Effector memory CD4-positive, alpha-beta T cell (primary cell): ENCODE results near the gene SLC35F3.

Experiments used
- DNase-seq, 3 donors: peaks; one replicate each; pipeline ENCODE4 v3.0.0-alpha.2; 2020
- H3K27ac ChIP-seq: 2 replicates; pipeline ENCODE4 v1.7.0; 2013; ENCODE audit warnings: mild to moderate bottlenecking, low read length, moderate library complexity; ENCODE audit not compliant: insufficient read depth, poor library complexity, severe bottlenecking
- H3K27me3 ChIP-seq: replicated peaks from 2 replicates; pipeline ENCODE4 v1.7.0; 2013; ENCODE audit warnings: mild to moderate bottlenecking, low read length; ENCODE audit not compliant: insufficient read depth, control insufficient read depth, poor library complexity, severe bottlenecking
- H3K36me3 ChIP-seq: 2 replicates; pipeline ENCODE4 v1.7.0; 2013; ENCODE audit warnings: mild to moderate bottlenecking, low read length, moderate library complexity; ENCODE audit not compliant: control insufficient read depth, insufficient read depth
- H3K4me1 ChIP-seq: 2 replicates; pipeline ENCODE4 v1.7.0; 2013; ENCODE audit warnings: low read length, mild to moderate bottlenecking; ENCODE audit not compliant: control insufficient read depth, insufficient read depth, poor library complexity, severe bottlenecking
- H3K4me3 ChIP-seq: 2 replicates; pipeline ENCODE4 v1.7.0; 2013; ENCODE audit warnings: low read length, low read depth, mild to moderate bottlenecking; ENCODE audit not compliant: insufficient read depth, poor library complexity, severe bottlenecking
- H3K9me3 ChIP-seq: 2 replicates; pipeline ENCODE4 v1.7.0; 2013; ENCODE audit warnings: mild to moderate bottlenecking, low read length, moderate library complexity; ENCODE audit not compliant: control insufficient read depth

The SLC35F3 gene

DNA sequence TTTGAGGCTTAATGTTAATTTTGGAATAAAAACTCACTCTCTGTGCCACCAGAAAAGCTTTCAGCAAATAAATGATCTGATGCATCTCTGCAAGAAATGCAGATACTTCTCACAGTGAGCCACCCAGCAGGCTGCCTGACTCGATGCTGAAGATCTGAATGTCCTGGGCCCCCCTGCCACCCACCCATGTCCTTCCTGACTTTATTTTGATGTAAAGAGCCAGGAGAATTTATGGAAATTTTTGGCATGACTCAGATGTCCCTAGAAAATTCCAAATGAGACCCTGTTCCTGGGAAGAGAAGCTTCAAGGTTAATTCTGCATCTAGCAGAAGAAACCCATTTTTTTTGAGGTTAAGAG lies 406.0 kb downstream of the SLC35F3 start:
- H3K9me3 ChIP-seq, result no peaks in the 10 kb centered on the region
- H3K4me3 ChIP-seq, result no peak overlapping the region
- no peak overlapping the region for H3K27ac ChIP-seq
- no peaks in the 10 kb centered on the region for H3K4me1 ChIP-seq
- no peaks in the 10 kb centered on the region for H3K36me3 ChIP-seq
- no peaks in the 10 kb centered on the region for H3K27me3 ChIP-seq
- DNase-seq, result no peak

GRCh38 chr1:234311414-234311813 lies 406.9 kb downstream of the SLC35F3 start:
- H3K27ac ChIP-seq, result no peak overlapping the region
- peaks cover 6% of the 10 kb centered on the region for H3K4me1 ChIP-seq

GRCh38 chr1:234313171-234313570 lies 408.7 kb downstream of the SLC35F3 start:
- no peak for DNase-seq
- Histone ChIP-seq H3K4me3 (no peak overlapping the region), H3K4me1 (peaks cover 6% of the 10 kb centered on the region), H3K27ac (no peak overlapping the region), H3K9me3 (no peaks in the 10 kb centered on the region), H3K27me3 (no peaks in the 10 kb centered on the region), H3K36me3 (no peaks in the 10 kb centered on the region)

More at GRCh38 chr1:234311414-234311813, 406.9 kb downstream of the SLC35F3 start:
- Histone ChIP-seq H3K27me3 (no peaks in the 10 kb centered on the region), H3K4me3 (no peak overlapping the region), H3K36me3 (no peaks in the 10 kb centered on the region), H3K9me3 (no peaks in the 10 kb centered on the region)
- no peak for DNase-seq

DNA sequence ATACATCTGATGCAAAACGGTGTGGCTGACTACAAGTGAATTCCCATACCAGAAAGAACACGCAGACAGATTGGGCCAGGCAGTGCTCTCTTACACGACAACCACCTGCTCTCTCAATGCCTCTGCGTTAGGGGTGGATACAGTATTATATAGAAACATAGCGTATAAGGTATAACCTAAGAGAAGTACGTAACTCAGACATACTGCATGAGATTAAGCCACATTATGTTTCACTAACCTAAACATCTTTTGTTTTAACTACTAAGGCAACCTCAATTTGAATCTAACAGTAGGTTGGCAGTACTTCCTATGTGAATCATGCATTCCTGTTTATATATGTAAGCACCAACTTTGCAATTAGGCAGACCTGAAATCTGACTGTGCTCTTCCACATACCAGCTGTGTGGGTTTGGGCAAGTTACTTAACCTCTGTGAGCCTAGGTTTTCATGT lies 410.6 kb downstream of the SLC35F3 start:
- no peaks in the 10 kb centered on the region for H3K9me3 ChIP-seq
- H3K4me3 ChIP-seq, result no peak overlapping the region
- no peaks in the 10 kb centered on the region for H3K27me3 ChIP-seq
- no peaks in the 10 kb centered on the region for H3K36me3 ChIP-seq
- H3K27ac ChIP-seq, result peak overlapping the region; percentile 38
- peak in 1 of 3 donors; percentile 18 for DNase-seq
- peaks cover 6% of the 10 kb centered on the region for H3K4me1 ChIP-seq

DNA sequence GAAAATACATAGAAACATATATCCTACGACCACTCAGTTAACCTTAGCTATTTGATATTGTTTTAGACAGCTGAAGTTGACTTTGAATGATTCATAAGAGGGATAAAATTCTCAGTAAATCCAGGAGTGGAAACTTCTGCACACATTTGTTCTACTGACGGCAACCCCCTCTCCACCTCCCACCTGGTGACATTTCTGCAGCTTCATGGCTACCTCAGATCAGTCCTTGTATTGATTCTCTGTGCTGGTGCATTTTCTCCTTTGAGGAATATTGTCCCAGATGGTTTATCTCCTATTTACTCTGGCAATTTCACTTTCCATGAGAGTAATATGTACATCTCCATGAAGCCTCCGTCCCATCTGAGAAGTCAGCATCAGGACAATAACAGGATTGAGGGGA lies 411.1 kb downstream of the SLC35F3 start:
- Histone ChIP-seq H3K36me3 (no peaks in the 10 kb centered on the region), H3K27me3 (no peaks in the 10 kb centered on the region), H3K4me3 (no peak overlapping the region), H3K27ac (peak overlapping the region; percentile 53), H3K9me3 (no peaks in the 10 kb centered on the region), H3K4me1 (peaks cover 6% of the 10 kb centered on the region)
- no peak for DNase-seq

DNA sequence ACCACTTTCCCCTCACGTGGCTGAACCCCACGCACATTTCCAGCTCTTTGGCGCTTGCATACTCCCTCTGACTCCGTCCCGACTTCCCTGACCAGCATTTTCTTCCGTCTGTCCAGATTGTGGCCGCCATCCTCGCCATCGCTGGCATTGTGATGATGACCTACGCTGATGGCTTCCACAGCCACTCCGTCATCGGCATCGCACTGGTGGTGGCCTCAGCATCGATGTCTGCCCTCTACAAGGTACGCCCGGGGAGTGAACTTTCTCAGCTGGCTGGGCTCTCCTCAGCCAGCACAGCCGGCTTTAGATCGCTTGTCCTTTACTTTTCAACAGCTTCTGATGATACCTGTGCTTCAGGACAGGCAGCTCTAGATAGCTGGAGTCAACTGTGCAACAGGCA lies 412.0 kb downstream of the SLC35F3 start:
- Histone ChIP-seq H3K9me3 (no peaks in the 10 kb centered on the region), H3K36me3 (no peaks in the 10 kb centered on the region), H3K4me1 (peaks cover 6% of the 10 kb centered on the region), H3K27me3 (no peaks in the 10 kb centered on the region), H3K27ac (peak overlapping the region; percentile 53), H3K4me3 (no peak overlapping the region)
- no peak for DNase-seq

GRCh38 chr1:234316937-234317336 lies 412.5 kb downstream of the SLC35F3 start:
- Histone ChIP-seq H3K4me3 (no peak overlapping the region), H3K36me3 (no peaks in the 10 kb centered on the region), H3K4me1 (peaks cover 6% of the 10 kb centered on the region), H3K27ac (no peak overlapping the region), H3K9me3 (no peaks in the 10 kb centered on the region), H3K27me3 (no peaks in the 10 kb centered on the region)
- no peak for DNase-seq

DNA sequence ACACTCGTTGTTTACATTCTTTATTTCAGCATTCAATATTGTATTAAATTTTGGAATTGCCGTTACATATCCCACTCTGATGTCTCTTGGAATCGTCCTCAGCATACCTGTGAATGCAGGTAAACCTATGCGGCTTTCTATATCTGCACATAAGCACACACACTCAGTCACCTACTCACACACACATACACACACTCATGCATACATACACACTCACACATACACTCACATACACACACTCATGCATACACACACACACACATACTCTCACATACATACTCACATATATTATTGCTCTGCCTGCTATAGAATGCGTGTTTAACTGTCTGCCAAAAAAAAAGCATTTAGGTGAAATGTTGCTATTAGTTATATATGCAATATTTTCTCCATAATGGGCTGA lies 415.6 kb downstream of the SLC35F3 start:
- no peak for DNase-seq
- Histone ChIP-seq H3K27me3 (no peaks in the 10 kb centered on the region), H3K27ac (no peak overlapping the region), H3K9me3 (no peaks in the 10 kb centered on the region), H3K4me3 (no peak overlapping the region), H3K36me3 (no peaks in the 10 kb centered on the region), H3K4me1 (peaks cover 6% of the 10 kb centered on the region)

DNA sequence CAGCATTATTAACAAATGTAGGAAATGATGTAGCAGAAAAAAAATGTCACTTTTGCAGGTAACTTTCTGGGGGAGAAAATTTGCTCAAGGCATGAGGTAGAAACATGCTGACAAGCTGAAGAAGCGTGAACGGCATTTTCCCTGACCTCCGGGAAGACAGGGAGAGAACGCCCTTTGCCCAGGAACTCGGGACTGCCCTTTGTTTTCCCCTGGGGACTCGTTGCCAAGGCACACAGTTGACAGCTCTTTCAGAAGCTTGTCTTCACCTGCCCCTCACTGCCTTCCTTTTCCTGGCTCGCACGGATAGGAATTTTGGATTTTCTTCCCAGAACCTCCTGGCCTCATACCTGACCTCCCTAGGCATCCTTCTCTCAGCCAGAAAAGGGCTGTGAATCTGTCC lies 416.1 kb downstream of the SLC35F3 start:
- H3K4me1 ChIP-seq, result peaks cover 5% of the 10 kb centered on the region

DNA sequence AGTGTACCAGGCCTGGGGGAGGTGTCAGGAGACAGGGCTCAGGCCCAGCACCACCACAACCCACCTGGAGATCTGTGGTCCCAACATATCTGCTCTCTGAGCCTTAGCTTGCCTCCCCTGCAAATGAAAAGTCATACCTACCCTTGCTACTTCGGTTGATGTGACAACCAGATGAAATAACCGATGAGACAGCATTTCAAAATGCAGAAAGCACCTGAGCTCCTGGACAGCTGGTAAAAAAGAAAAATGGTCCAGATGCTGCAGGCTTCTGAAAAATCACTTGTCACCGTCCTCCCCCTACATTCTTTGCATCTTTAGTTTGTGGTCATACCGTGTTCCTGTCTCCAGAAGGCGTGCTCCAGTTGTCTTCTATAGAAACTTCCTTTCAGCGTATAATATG lies 416.8 kb downstream of the SLC35F3 start:
- H3K4me1 ChIP-seq, result no peaks in the 10 kb centered on the region
- H3K27me3 ChIP-seq, result no peaks in the 10 kb centered on the region
- H3K36me3 ChIP-seq, result no peaks in the 10 kb centered on the region
- H3K27ac ChIP-seq, result no peak overlapping the region
- no peak for DNase-seq
- H3K9me3 ChIP-seq, result no peaks in the 10 kb centered on the region
- H3K4me3 ChIP-seq, result no peak overlapping the region

More for the DNA sequence above, 416.1 kb downstream of the SLC35F3 start:
- DNase-seq, result no peak
- H3K36me3 ChIP-seq, result no peaks in the 10 kb centered on the region
- H3K4me3 ChIP-seq, result no peak overlapping the region
- H3K9me3 ChIP-seq, result no peaks in the 10 kb centered on the region
- H3K27me3 ChIP-seq, result no peaks in the 10 kb centered on the region
- H3K27ac ChIP-seq, result no peak overlapping the region

GRCh38 chr1:234322097-234322496 lies 417.6 kb downstream of the SLC35F3 start:
- Histone ChIP-seq H3K4me3 (no peak overlapping the region), H3K4me1 (no peaks in the 10 kb centered on the region), H3K27ac (no peak overlapping the region), H3K27me3 (no peaks in the 10 kb centered on the region), H3K36me3 (no peaks in the 10 kb centered on the region), H3K9me3 (no peaks in the 10 kb centered on the region)
- no peak for DNase-seq
